Activated CD4-positive, alpha-beta T cell treated with anti-CD3 and anti-CD28 coated beads, Interleukin-2, amount 10 ng/mL, durations not matched to agents 7 days and 5 days (primary cell): ENCODE data around the gene PCSK5. TPM values are rescaled to one million over a fixed set of nuclear protein-coding genes. Genes with fewer than 3 reads are reported as not detected.

ENCODE experiments used
- CTCF ChIA-PET: fragments of 350-600 bp; sonication (Branson Sonifier 250); formaldehyde crosslinking; loops from one replicate; lab custom pipeline; 2021; ENCODE audit warnings: antibody characterized with exemption; lab: Charles Lee
- POLR2A ChIA-PET: fragments of 350-600 bp; sonication (Branson Sonifier 250); formaldehyde crosslinking; loops from one replicate; lab custom pipeline; 2021; ENCODE audit warnings: antibody characterized with exemption; lab: Charles Lee
- DNase-seq: peaks from one replicate; pipeline ENCODE4 v3.0.0-alpha.2; 2020
- H3K27ac Mint-ChIP-seq: one replicate; pipeline ENCODE4 v1.8.0; 2021; ENCODE audit warnings: mild to moderate bottlenecking, moderate library complexity, mixed read lengths
- H3K27me3 Mint-ChIP-seq: one replicate; pipeline ENCODE4 v1.8.0; 2021; ENCODE audit warnings: mixed read lengths
- H3K36me3 Mint-ChIP-seq: one replicate; pipeline ENCODE4 v1.8.0; 2021; ENCODE audit warnings: low read depth, mixed read lengths
- H3K4me1 Mint-ChIP-seq: one replicate; pipeline ENCODE4 v1.8.0; 2021; ENCODE audit warnings: mixed read lengths
- H3K4me3 Mint-ChIP-seq: one replicate; pipeline ENCODE4 v1.8.0; 2021; ENCODE audit warnings: mild to moderate bottlenecking, moderate library complexity, mixed read lengths
- H3K9me3 Mint-ChIP-seq: one replicate; pipeline ENCODE4 v1.8.0; 2021; ENCODE audit warnings: mixed read lengths
- total RNA-seq, 2 experiments: library from RNA; stranded (reverse); gene quantifications; one replicate each; pipeline ENCODE4 v1.2.3, GENCODE V29; 2021

PCSK5 gene
- total RNA-seq, 2 experiments from 2014 or later: 3.9 to 4.3 TPM

DNA sequence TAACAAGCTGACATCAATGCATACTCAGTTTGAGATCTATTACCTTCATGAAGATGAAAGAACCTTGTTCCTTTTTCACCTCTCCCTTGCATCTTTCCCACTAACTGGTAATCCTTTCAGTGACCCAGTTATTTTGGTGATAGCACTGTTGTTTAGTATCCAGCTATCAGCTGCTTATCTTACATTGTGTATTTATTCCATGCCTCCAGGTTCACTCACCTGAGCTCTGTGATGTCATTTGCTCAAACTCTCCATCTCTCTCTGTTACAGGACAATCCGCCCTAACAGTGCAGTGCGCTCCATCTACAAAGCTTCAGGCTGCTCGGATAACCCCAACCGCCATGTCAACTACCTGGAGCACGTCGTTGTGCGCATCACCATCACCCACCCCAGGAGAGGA is 268.2 kb downstream of the PCSK5 start:
- Mint-ChIP-seq H3K4me1 (no peaks in the 10 kb centered on the region), H3K27ac (no peak overlapping the region), H3K9me3 (no peaks in the 10 kb centered on the region), H3K4me3 (no peak overlapping the region), H3K27me3 (no peaks in the 10 kb centered on the region), H3K36me3 (peaks cover 10% of the 10 kb centered on the region)
- POLR2A ChIA-PET: no interaction called here
- DNase-seq: no peak
- CTCF ChIA-PET: interaction anchor here (0.6 kb wide), 1 partner anchor 348 kb away, joined by 3 read pairs; no protein-coding TSS in a partner anchor

DNA sequence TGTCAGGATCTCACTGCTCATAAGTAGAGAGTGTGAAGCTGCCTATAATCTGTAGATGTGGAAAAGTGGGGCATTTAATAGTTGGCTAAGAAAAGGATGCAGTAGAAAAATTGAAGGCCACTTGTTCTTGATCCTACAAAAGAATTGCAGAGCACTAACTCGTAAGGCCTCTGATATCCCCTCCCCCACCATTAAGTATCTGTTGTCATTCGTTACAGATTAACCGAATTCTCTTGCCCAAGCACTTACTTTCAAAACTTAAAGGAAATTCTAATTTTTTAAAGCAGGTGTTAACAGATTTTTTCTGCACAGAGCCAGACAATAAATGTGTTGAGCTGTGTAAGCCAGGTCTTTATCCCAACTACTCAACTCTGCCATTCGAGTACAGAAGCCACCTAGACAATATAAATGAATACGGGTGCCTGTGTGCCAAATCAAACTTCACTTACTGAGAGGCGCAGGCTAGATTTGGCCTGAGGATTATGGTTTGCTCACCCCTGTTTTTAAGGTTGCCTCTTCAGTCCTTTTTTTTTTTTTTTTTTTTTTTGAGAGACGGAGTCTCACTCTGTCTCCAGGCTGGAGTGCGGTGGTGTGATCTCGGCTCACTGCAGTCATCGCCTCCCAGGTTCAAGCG is 268.9 kb downstream of the PCSK5 start:
- H3K36me3 Mint-ChIP-seq: peaks cover 10% of the 10 kb centered on the region
- no peaks in the 10 kb centered on the region for H3K4me1 Mint-ChIP-seq
- POLR2A ChIA-PET: no interaction called here
- H3K27me3 Mint-ChIP-seq: no peaks in the 10 kb centered on the region
- H3K9me3 Mint-ChIP-seq: no peaks in the 10 kb centered on the region
- H3K27ac Mint-ChIP-seq: no peak overlapping the region
- CTCF ChIA-PET: interaction anchor here (0.6 kb wide), 1 partner anchor 348 kb away, joined by 3 read pairs; no protein-coding TSS in a partner anchor
- no peak for DNase-seq
- no peak overlapping the region for H3K4me3 Mint-ChIP-seq

DNA sequence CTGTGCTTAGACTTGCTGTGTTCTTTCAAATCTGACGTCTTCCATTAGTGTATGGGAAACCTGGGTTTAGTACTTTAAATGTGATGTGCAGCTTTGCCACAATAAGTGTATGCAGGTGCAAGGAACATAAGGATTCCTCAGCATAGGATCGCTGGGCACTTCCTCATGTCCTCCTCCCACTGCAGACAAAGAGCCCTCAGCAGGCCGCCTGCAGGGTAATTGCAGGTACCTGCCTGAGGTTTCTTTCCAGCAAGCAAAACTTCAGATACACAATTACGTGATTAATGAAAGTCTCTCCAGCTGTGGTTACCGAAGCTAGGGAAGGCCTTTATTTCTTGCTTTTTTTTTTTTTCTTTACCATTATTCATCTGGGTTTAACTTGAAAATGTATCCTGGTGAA is 270.6 kb downstream of the PCSK5 start:
- H3K4me3 Mint-ChIP-seq: no peak overlapping the region
- ChIA-PET CTCF (interaction anchor here (0.6 kb wide), 1 partner anchor 19 kb away, joined by 3 read pairs; no protein-coding TSS in a partner anchor), POLR2A (no interaction called here)
- no peak overlapping the region for H3K27ac Mint-ChIP-seq
- peaks cover 10% of the 10 kb centered on the region for H3K36me3 Mint-ChIP-seq
- no peaks in the 10 kb centered on the region for H3K9me3 Mint-ChIP-seq
- DNase-seq: no peak
- H3K4me1 Mint-ChIP-seq: no peaks in the 10 kb centered on the region
- H3K27me3 Mint-ChIP-seq: no peaks in the 10 kb centered on the region

DNA sequence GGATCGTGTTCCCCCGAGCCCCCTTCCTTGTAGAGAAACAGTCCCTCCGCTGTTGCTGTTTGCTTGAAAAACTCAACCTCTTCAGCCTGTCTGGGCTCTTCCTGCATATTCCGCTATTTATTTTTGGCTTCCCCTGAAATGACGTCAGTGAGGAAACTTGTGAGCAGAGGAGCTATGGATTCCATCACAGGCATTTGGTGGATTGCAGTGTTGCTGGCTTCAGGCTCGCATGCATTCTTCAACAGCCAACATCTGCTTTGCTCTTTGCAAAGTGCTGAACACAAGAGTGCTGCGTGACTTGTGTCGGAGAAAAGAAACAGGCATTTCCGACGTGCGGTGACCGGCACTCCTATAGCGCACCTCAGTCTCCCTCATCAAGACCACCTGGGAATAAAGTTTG is 271.1 kb downstream of the PCSK5 start:
- Mint-ChIP-seq H3K4me3 (no peak overlapping the region), H3K36me3 (peaks cover 10% of the 10 kb centered on the region), H3K27me3 (no peaks in the 10 kb centered on the region), H3K9me3 (no peaks in the 10 kb centered on the region), H3K27ac (no peak overlapping the region), H3K4me1 (peaks cover 2% of the 10 kb centered on the region)
- ChIA-PET POLR2A (no interaction called here), CTCF (interaction anchor here (0.6 kb wide), 1 partner anchor 20 kb away, joined by 3 read pairs; no protein-coding TSS in a partner anchor)
- no peak for DNase-seq

DNA sequence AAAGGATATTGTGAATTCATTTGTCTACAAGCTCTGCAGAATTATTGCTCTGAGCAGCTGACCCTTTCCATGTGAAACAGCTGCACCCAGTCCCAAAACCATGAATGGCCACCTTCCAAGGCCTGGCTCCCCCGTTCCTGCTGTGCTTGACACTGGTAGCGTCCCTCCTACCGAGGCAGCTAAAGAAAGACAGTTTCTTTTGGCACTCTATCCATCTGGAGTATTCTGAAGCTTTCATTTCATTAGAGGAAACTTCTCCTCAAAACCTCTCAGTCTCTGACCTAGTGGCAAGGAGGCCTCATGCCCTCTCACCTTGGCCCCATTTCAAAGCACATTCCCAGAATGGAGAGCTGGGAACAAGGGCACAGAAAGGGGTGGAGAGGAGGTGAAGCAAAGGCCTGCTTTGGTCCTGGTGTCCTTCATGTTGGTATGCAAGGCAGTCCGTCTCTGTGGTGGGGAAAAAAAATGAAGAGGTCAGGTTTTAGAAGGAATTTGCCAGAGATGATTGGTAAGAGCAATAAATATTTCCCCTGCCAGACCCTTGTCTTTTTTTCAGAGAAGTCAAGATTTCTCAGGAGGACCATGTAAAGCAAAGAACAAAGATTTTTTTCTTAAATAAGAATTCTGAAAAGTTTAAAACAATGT is 271.7 kb downstream of the PCSK5 start:
- H3K4me3 Mint-ChIP-seq: no peak overlapping the region
- ChIA-PET POLR2A (no interaction called here), CTCF (no interaction called here)
- H3K9me3 Mint-ChIP-seq: no peaks in the 10 kb centered on the region
- peaks cover 2% of the 10 kb centered on the region for H3K4me1 Mint-ChIP-seq
- DNase-seq: no peak
- no peak overlapping the region for H3K27ac Mint-ChIP-seq
- no peaks in the 10 kb centered on the region for H3K27me3 Mint-ChIP-seq
- peaks cover 10% of the 10 kb centered on the region for H3K36me3 Mint-ChIP-seq

DNA sequence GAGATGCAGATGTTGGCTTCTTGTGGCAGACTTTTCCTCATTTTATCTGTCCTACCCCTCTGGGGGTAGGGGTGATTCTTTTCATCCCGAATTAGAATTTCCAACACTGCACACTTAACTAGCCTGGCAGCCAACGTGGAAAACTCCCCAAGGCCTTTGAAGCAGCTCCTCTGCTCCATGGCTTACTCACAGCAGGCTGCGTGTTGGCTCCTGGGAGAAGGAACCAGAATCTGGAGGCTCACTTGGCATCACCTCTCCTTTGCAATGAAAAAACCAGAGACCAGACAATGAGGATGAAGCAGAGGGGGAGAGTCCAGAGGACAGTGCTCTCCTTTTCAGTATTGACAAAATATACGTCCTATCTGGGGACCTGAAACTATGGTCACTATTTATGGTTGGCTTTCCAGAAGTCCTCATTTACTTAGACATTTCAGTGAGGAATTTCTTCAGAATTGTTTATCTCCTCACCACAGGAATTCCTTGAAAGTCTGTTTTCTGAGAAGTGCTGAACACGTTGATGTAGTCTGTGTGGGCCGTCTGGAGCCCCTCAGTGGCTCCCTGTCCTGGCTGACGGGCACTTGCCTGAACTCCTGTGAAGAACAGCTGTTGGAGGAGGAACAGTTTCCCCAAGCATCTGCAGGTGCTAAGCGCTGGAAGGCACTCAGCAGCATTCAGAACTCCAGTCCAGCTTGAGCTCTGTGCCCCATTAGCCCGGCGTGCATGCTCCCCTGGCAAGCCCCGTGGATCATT is 272.5 kb downstream of the PCSK5 start:
- Mint-ChIP-seq H3K27ac (no peak overlapping the region), H3K9me3 (no peaks in the 10 kb centered on the region), H3K4me1 (peaks cover 2% of the 10 kb centered on the region), H3K4me3 (no peak overlapping the region), H3K36me3 (peaks cover 10% of the 10 kb centered on the region), H3K27me3 (no peaks in the 10 kb centered on the region)
- ChIA-PET CTCF (no interaction called here), POLR2A (no interaction called here)
- no peak for DNase-seq

DNA sequence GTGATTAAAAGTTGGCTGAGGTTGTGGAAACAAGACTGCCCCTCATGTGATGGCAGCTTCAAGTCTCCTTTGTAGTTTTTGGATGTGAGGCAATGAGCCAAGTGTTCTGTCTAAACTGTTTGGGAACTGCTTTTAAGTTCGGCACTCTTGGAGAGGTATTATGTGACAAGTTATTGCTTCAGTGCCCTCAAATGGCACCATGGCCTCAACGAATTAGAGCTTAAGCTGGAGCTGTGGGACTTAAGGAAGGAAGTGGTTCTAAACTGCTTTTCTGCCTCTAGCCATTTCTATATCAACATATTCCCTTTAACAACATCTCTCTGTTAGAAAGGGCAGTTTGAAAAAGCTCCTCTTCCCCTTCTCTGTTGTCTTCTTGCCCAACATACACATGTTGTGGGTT is 276.1 kb downstream of the PCSK5 start:
- H3K4me1 Mint-ChIP-seq: peaks cover 2% of the 10 kb centered on the region
- POLR2A ChIA-PET: no interaction called here
- peaks cover 6% of the 10 kb centered on the region for H3K36me3 Mint-ChIP-seq
- DNase-seq: no peak
- no peaks in the 10 kb centered on the region for H3K9me3 Mint-ChIP-seq
- no peak overlapping the region for H3K27ac Mint-ChIP-seq
- H3K27me3 Mint-ChIP-seq: no peaks in the 10 kb centered on the region
- CTCF ChIA-PET: interaction anchor here (1.1 kb wide), 1 partner anchor 18 kb away, joined by 4 read pairs; no protein-coding TSS in a partner anchor
- no peak overlapping the region for H3K4me3 Mint-ChIP-seq

DNA sequence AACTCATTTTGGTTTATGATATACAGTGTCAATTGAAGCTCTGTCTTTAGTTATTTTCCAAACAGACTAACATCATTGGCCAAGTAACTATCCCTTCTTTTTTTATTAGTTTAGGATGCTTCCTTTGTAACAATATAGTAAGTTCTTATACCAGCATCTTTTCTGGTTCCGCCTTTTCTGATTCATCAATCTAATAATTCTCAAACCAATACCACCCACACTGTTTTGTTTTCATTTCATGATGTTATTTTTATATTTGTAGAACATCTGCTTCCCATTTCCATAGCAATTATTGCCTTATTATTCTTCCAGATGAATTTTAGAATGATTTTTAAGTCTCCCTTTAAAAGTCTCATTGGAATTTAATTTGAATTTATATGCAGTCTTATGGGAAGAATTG is 285.7 kb downstream of the PCSK5 start:
- Mint-ChIP-seq H3K27me3 (no peaks in the 10 kb centered on the region), H3K4me3 (no peak overlapping the region), H3K36me3 (peaks cover 6% of the 10 kb centered on the region), H3K4me1 (peaks cover 13% of the 10 kb centered on the region), H3K27ac (no peak overlapping the region), H3K9me3 (no peaks in the 10 kb centered on the region)
- no peak for DNase-seq
- CTCF ChIA-PET: no interaction called here
- POLR2A ChIA-PET: no interaction called here

DNA sequence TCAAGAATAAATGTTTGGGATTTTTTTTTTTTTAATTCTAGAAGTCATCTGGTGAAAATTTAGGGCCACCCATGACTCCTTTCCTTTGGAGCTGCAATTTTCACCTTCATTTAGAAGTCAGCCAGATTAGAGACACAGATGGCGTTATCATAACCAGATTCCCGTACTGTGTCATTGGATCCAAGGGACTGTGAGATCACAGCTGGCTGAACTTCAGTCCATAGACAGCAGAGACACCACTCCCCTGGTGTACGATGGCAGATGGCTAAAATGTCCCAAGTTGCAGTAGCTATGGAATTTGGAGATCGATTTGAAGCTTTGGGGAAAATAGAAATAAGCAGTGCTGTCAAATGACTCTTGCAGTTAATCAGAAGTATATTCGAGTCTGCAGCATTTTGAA is 287.5 kb downstream of the PCSK5 start:
- POLR2A ChIA-PET: no interaction called here
- DNase-seq: no peak
- no peaks in the 10 kb centered on the region for H3K9me3 Mint-ChIP-seq
- H3K27ac Mint-ChIP-seq: no peak overlapping the region
- H3K4me3 Mint-ChIP-seq: no peak overlapping the region
- H3K36me3 Mint-ChIP-seq: peaks cover 10% of the 10 kb centered on the region
- CTCF ChIA-PET: interaction anchor here (1.1 kb wide), 1 partner anchor 35 kb away, joined by 3 read pairs; no protein-coding TSS in a partner anchor
- peaks cover 20% of the 10 kb centered on the region for H3K4me1 Mint-ChIP-seq
- H3K27me3 Mint-ChIP-seq: no peaks in the 10 kb centered on the region

DNA sequence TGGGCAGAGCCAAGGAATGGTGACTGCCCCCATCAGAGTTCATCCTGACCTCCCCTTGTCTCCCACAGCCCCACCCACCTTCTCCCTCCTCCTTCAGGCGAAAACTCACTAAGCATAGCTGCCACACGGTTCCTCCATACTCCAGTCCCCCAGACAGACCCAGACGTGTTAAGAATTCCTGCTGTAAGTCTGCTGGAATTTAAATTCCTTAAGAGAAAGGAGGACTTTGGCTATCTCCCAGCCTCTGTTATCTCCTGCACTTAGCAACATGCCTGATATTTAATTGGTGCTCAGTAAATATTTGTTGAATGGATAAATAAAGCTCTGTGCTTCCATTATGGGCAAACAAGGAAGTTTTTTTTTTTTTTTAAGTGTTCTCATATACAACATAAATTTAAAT is 290.1 kb downstream of the PCSK5 start:
- no peak overlapping the region for H3K4me3 Mint-ChIP-seq
- ChIA-PET CTCF (interaction anchor here (0.6 kb wide), 1 partner anchor 761 kb away, joined by 3 read pairs; no protein-coding TSS in a partner anchor), POLR2A (interaction anchor here (0.5 kb wide), 1 partner anchor 15 kb away, joined by 3 read pairs; no protein-coding TSS in a partner anchor)
- H3K9me3 Mint-ChIP-seq: no peaks in the 10 kb centered on the region
- no peak overlapping the region for H3K27ac Mint-ChIP-seq
- H3K27me3 Mint-ChIP-seq: no peaks in the 10 kb centered on the region
- peaks cover 12% of the 10 kb centered on the region for H3K36me3 Mint-ChIP-seq
- DNase-seq: no peak
- peaks cover 20% of the 10 kb centered on the region for H3K4me1 Mint-ChIP-seq

DNA sequence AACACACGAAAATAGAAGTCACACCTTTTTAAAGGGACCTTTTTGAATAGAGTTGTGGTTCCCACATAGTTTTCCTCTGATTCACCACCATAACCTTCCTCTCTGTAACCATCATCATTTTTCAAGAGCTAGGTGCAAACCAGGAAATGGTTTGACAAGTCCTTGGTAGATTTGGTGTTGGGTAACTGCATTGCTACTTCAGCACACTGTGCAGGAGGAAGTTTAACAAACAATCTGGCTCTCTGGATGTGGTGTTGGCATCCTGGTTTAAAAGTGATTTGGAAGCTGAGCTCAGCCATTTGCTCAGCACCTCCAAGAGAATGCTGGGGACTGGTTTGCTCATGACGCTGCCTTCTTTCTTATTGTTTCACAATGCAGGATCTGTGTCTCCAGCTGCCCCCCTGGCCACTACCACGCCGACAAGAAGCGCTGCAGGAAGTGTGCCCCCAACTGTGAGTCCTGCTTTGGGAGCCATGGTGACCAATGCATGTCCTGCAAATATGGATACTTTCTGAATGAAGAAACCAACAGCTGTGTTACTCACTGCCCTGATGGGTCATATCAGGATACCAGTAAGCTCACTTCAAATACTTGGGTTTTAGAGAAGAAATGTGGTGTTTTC is 290.7 kb downstream of the PCSK5 start:
- H3K9me3 Mint-ChIP-seq: no peaks in the 10 kb centered on the region
- ChIA-PET CTCF (interaction anchor here (0.6 to 0.7 kb wide), 2 partner anchors 267 to 762 kb away, joined by 3 to 4 read pairs; no protein-coding TSS in a partner anchor), POLR2A (interaction anchor here (0.5 kb wide), 1 partner anchor 15 kb away, joined by 3 read pairs; no protein-coding TSS in a partner anchor)
- no peaks in the 10 kb centered on the region for H3K27me3 Mint-ChIP-seq
- H3K4me3 Mint-ChIP-seq: no peak overlapping the region
- peaks cover 12% of the 10 kb centered on the region for H3K36me3 Mint-ChIP-seq
- no peak for DNase-seq
- no peak overlapping the region for H3K27ac Mint-ChIP-seq
- peaks cover 20% of the 10 kb centered on the region for H3K4me1 Mint-ChIP-seq

DNA sequence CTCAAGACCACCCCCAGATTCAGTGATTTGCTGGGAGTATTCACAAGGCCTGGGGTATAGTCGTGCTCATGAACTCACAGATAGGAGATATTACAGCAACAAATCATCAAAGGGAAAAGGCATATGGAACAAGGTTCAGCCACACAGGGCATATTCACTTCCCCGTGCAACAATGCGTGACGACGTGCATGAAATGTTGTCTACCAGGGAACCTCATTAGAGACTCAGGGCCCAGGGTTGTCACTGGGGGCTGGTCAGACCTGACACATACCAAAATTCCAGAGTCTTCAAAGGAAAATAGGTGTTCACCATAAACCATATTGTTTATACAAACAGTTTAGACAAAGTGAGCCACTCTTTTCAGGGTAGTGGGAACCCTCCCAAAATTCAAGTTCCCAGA is 291.3 kb downstream of the PCSK5 start:
- ChIA-PET POLR2A (no interaction called here), CTCF (interaction anchor here (0.7 kb wide), 1 partner anchor 267 kb away, joined by 4 read pairs; no protein-coding TSS in a partner anchor)
- Mint-ChIP-seq H3K4me1 (peaks cover 20% of the 10 kb centered on the region), H3K4me3 (no peak overlapping the region), H3K9me3 (no peaks in the 10 kb centered on the region), H3K36me3 (peaks cover 12% of the 10 kb centered on the region), H3K27me3 (no peaks in the 10 kb centered on the region), H3K27ac (no peak overlapping the region)
- no peak for DNase-seq
